Endothelial cell of umbilical vein (primary cell): ENCODE data around the gene MEI1. TPM values are rescaled to one million over a fixed set of nuclear protein-coding genes. Genes with fewer than 3 reads are reported as not detected.

Experiments
- BruUV-seq: library from RNA; stranded (reverse); fragments of 400-500 nt; replicated peaks from 2 replicates; lab custom pipeline; 2021; lab: Mats Ljungman, UMichigan
- CTCF ChIA-PET: fragments of 300-600, 350-600 bp; sonication (Branson Sonifier 250); formaldehyde crosslinking; loops from one replicate; lab custom pipeline; 2021; ENCODE audit warnings: antibody characterized with exemption, inconsistent platforms; lab: Charles Lee
- POLR2A ChIA-PET: fragments of 300-600, 350-600 bp; sonication (Branson Sonifier 250); formaldehyde crosslinking; loops from one replicate; lab custom pipeline; 2021; ENCODE audit warnings: antibody characterized with exemption, inconsistent platforms; lab: Charles Lee
- DNase-seq: peaks from one replicate; pipeline ENCODE4 v3.0.0-alpha.2; 2011; ENCODE audit warnings: low read depth, low spot score
- FAIRE-seq: peaks from 2 replicates; lab custom pipeline; 2011; peaks lifted over from hg19 to GRCh38; lab: Jason Lieb, UNC
- H2AFZ ChIP-seq: 2 replicates; pipeline ENCODE4 v1.6.0; 2012; ENCODE audit warnings: low read depth, low read length, control low read depth, inconsistent platforms
- H3K27ac ChIP-seq: 2 replicates; pipeline ENCODE4 v1.5.1; 2011; ENCODE audit warnings: low read depth, mild to moderate bottlenecking, control low read depth, low read length, moderate library complexity; ENCODE audit not compliant: insufficient read depth
- H3K27me3 ChIP-seq, 2 experiments: 2 replicates each; pipeline versions ENCODE4 v1.6.0 to v1.6.1; 2011; ENCODE audit warnings: low read length in 2 of 2, mixed read lengths in 1 of 2; ENCODE audit not compliant: control insufficient read depth in 2 of 2, insufficient read depth in 2 of 2
- H3K36me3 ChIP-seq, 2 experiments: 2 replicates in 1 of 2; 3 replicates in 1 of 2; pipeline ENCODE4 v1.5.1; 2011; ENCODE audit warnings: low read length in 2 of 2, mild to moderate bottlenecking in 1 of 2, moderate library complexity in 1 of 2; ENCODE audit not compliant: control insufficient read depth in 2 of 2, insufficient read depth in 2 of 2; ENCODE audit errors: extremely low read depth in 1 of 2
- H3K4me1 ChIP-seq: 3 replicates; pipeline ENCODE4 v1.5.1; 2011; ENCODE audit warnings: mild to moderate bottlenecking, low read length; ENCODE audit not compliant: control insufficient read depth, insufficient read depth; ENCODE audit errors: extremely low read depth
- H3K4me2 ChIP-seq: 2 replicates; pipeline ENCODE4 v1.6.1; 2011; ENCODE audit warnings: low read length, control low read depth, mixed read lengths; ENCODE audit not compliant: insufficient read depth
- H3K4me3 ChIP-seq, 3 experiments: fragments of 200-600 bp in 1 of 3; sonication (generic), shearing (Covaris generic) in 1 of 3; replicated peaks in 1 of 3; 2 replicates each; pipeline ENCODE4 v1.5.1; 2011 to 2016; ENCODE audit warnings: control low read depth in 3 of 3, low read length in 3 of 3, mild to moderate bottlenecking in 2 of 3, inconsistent platforms in 1 of 3, low read depth in 1 of 3, moderate library complexity in 1 of 3; ENCODE audit not compliant: insufficient read depth in 1 of 3
- H3K79me2 ChIP-seq: 2 replicates; pipeline ENCODE4 v1.6.0; 2012; ENCODE audit warnings: low read length, inconsistent platforms; ENCODE audit not compliant: control insufficient read depth, insufficient read depth
- H3K9ac ChIP-seq: replicated peaks from 2 replicates; pipeline ENCODE3; 2011; ENCODE audit warnings: low read length, control low read depth; ENCODE audit not compliant: insufficient read depth; ENCODE audit errors: extremely low read depth
- H3K9me1 ChIP-seq: replicated peaks from 3 replicates; pipeline ENCODE4 v1.6.0; 2011; ENCODE audit warnings: mild to moderate bottlenecking, low read length; ENCODE audit not compliant: control insufficient read depth, insufficient read depth; ENCODE audit errors: extremely low read depth
- H3K9me3 ChIP-seq: replicated peaks from 2 replicates; pipeline ENCODE4 v1.5.1; 2012; ENCODE audit warnings: low read length, inconsistent platforms; ENCODE audit not compliant: control insufficient read depth, insufficient read depth
- H4K20me1 ChIP-seq: replicated peaks from 2 replicates; pipeline ENCODE3; 2011; ENCODE audit warnings: mild to moderate bottlenecking, low read length; ENCODE audit not compliant: control insufficient read depth, insufficient read depth; ENCODE audit errors: extremely low read depth
- EZH2 ChIP-seq: IDR thresholded peaks from 2 replicates; pipeline ENCODE4 v1.6.1; 2012; ENCODE audit warnings: borderline replicate concordance, low read depth, mild to moderate bottlenecking, moderate library complexity, low read length, inconsistent platforms; ENCODE audit not compliant: severe bottlenecking
- FOS ChIP-seq: IDR thresholded peaks from 2 replicates; pipeline ENCODE4 v1.6.1; 2011; ENCODE audit warnings: mild to moderate bottlenecking, low read length, moderate library complexity, borderline replicate concordance; ENCODE audit not compliant: insufficient read depth
- GATA2 ChIP-seq: IDR thresholded peaks from 2 replicates; pipeline ENCODE4 v1.7.0; 2011; ENCODE audit warnings: low read depth, mild to moderate bottlenecking, moderate library complexity, mixed read lengths, low read length; ENCODE audit not compliant: insufficient read length, insufficient read depth
- JUN ChIP-seq: IDR thresholded peaks from 2 replicates; pipeline ENCODE4 v1.6.1; 2011; ENCODE audit warnings: borderline replicate concordance, low read depth; ENCODE audit not compliant: insufficient read length, insufficient read depth
- MYC ChIP-seq: IDR thresholded peaks from one replicate; pipeline ENCODE4 v1.6.1; 2011; ENCODE audit warnings: mild to moderate bottlenecking, low read depth, low read length
- POLR2A ChIP-seq: IDR thresholded peaks from 2 replicates; pipeline ENCODE4 v1.6.1; 2012; ENCODE audit warnings: low read depth, mild to moderate bottlenecking, control low read depth, low read length
- POLR2AphosphoS5 ChIP-seq: IDR thresholded peaks from 2 replicates; pipeline ENCODE4 v1.6.1; 2012; ENCODE audit warnings: low read depth, mild to moderate bottlenecking, control low read depth, low read length, moderate library complexity; ENCODE audit not compliant: insufficient read depth
- dilution Hi-C: fragments of 300-500 bp; cut with MboI; formaldehyde crosslinking; loops from one replicate; pipeline ENCODE4 v1.15.0; 2019; ENCODE audit warnings: low sequenced_read_pairs; ENCODE audit not compliant: extremely low pct_ligation_motif_present
- intact Hi-C: fragments of 100-400 bp; cut with micrococcal nuclease; formaldehyde crosslinking; loops from one replicate; pipeline ENCODE4 v1.10.0; 2022
- polyA plus RNA-seq, 4 experiments: library from polyadenylated mRNA; depleted of rRNA in 3 of 4; stranded (reverse) in 3 of 4; unstranded in 1 of 4; fragments of >200 nt; gene quantifications; 2 replicates each; pipeline versions ENCODE4 v1.2.1 to v1.2.3, GENCODE V29; 2011 to 2012; ENCODE audit warnings: missing spikeins in 1 of 4
- total RNA-seq: library from RNA; stranded (reverse); gene quantifications from 2 replicates; pipeline ENCODE4 v1.2.3, GENCODE V29; 2021
- TF ChIP-seq, protein P1 (sequence below), 2 donors: IDR thresholded peaks; 1 replicate in 1 of 2; 2 replicates in 1 of 2; pipeline ENCODE4 v1.5.1; 2011; ENCODE audit warnings: low read length in 2 of 2, mild to moderate bottlenecking in 2 of 2, moderate library complexity in 2 of 2, control low read depth in 1 of 2, inconsistent platforms in 1 of 2, low read depth in 1 of 2; ENCODE audit not compliant: insufficient read depth in 1 of 2; ENCODE audit errors: extremely low read depth in 1 of 2
- TF ChIP-seq, protein P2 (sequence below): IDR thresholded peaks from 2 replicates; pipeline ENCODE4 v1.6.1; 2011; ENCODE audit not compliant: insufficient read depth, insufficient read length

Gene MEI1
- total and polyA plus RNA-seq, 2 donors (not counting 3 experiments of a cell fraction or from before 2014, with no cell fraction given): 1.5 to 1.9 TPM

DNA sequence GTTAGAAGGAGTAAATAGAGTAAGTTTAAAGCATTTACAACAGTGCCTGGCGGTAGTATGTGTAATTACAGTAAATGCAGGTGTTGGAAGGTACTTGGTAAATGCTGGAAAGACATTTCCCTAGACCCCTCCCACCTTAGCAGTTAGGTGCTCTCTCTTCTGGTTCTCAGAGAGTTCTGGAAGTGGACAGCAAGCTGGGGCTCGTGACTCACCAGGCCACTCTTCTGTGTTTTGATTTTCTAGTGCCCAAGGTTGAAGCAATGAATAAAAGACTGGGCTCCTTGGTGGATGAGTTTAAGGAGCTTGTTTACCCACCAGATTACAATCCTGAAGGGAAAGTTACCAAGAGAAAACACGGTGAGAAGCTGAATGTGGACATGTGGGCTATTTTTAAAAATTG is 38.2 kb upstream of the MEI1 start:
- ChIA-PET CTCF (interaction anchor here (1.0 to 1.4 kb wide), 2 partner anchors 10 to 280 kb away, joined by 3 read pairs; no protein-coding TSS in a partner anchor), POLR2A (no interaction called here)
- intact Hi-C loops (no loop called here), dilution Hi-C loops (no loop called here)
- DNase-seq: no peak
- H4K20me1 ChIP-seq: no peaks in the 10 kb centered on the region
- no peaks in the 10 kb centered on the region for H3K27me3 ChIP-seq
- BruUV-seq: no TSS peak
- H2AFZ ChIP-seq: no peak overlapping the region
- no peak overlapping the region for H3K4me3 ChIP-seq
- H3K9me3 ChIP-seq: no peaks in the 10 kb centered on the region
- H3K27ac ChIP-seq: no peak overlapping the region
- no peaks in the 10 kb centered on the region for H3K4me1 ChIP-seq
- no peak for FAIRE-seq
- no peak for TF ChIP-seq EZH2
- TF ChIP-seq POLR2AphosphoS5: no peak
- TF ChIP-seq, protein P1, sequence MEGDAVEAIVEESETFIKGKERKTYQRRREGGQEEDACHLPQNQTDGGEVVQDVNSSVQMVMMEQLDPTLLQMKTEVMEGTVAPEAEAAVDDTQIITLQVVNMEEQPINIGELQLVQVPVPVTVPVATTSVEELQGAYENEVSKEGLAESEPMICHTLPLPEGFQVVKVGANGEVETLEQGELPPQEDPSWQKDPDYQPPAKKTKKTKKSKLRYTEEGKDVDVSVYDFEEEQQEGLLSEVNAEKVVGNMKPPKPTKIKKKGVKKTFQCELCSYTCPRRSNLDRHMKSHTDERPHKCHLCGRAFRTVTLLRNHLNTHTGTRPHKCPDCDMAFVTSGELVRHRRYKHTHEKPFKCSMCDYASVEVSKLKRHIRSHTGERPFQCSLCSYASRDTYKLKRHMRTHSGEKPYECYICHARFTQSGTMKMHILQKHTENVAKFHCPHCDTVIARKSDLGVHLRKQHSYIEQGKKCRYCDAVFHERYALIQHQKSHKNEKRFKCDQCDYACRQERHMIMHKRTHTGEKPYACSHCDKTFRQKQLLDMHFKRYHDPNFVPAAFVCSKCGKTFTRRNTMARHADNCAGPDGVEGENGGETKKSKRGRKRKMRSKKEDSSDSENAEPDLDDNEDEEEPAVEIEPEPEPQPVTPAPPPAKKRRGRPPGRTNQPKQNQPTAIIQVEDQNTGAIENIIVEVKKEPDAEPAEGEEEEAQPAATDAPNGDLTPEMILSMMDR (IDR thresholded peaks at IDR 0.05; ENCODE audit: extremely low read depth in 1 of 2, insufficient read depth in 1 of 2, low read depth in 1 of 2, low read length in 2 of 2): no peak
- TF ChIP-seq, protein P2, sequence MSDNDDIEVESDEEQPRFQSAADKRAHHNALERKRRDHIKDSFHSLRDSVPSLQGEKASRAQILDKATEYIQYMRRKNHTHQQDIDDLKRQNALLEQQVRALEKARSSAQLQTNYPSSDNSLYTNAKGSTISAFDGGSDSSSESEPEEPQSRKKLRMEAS: no peak
- TF ChIP-seq MYC: no peak
- TF ChIP-seq GATA2: no peak
- no peak for TF ChIP-seq JUN
- no peak for TF ChIP-seq POLR2A
- no peak for TF ChIP-seq FOS
- H3K9ac ChIP-seq: no peak overlapping the region
- no peak overlapping the region for H3K4me2 ChIP-seq
- no peaks in the 10 kb centered on the region for H3K79me2 ChIP-seq
- H3K9me1 ChIP-seq: no peaks in the 10 kb centered on the region
- H3K36me3 ChIP-seq: peaks cover 34 to 44% of the 10 kb centered on the region in 2 experiments
